Measurements from ENCODE around the gene ARID1A.

ARID1A gene

DNA sequence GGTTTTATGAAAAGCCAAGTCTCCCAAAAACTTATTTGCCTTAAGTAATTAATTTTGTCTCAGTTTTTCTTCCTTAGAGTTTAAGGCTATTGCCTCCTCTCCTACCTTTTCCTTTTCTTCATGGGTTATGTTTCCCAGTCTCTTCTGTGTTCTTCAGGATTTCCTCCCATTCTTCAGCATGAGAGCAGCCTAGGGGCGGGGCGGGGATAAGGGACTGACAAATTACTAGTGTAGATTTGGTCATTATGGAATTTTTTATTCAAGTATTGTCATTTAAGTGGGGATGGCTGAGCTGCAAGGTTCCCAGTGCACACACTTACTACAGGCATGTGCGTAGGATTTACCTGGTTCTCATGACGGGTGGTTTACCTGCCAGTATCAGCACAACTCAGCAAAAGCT lies 56.7 kb downstream of the ARID1A start:
- TF ChIP-seq, protein P1, sequence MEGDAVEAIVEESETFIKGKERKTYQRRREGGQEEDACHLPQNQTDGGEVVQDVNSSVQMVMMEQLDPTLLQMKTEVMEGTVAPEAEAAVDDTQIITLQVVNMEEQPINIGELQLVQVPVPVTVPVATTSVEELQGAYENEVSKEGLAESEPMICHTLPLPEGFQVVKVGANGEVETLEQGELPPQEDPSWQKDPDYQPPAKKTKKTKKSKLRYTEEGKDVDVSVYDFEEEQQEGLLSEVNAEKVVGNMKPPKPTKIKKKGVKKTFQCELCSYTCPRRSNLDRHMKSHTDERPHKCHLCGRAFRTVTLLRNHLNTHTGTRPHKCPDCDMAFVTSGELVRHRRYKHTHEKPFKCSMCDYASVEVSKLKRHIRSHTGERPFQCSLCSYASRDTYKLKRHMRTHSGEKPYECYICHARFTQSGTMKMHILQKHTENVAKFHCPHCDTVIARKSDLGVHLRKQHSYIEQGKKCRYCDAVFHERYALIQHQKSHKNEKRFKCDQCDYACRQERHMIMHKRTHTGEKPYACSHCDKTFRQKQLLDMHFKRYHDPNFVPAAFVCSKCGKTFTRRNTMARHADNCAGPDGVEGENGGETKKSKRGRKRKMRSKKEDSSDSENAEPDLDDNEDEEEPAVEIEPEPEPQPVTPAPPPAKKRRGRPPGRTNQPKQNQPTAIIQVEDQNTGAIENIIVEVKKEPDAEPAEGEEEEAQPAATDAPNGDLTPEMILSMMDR (IDR thresholded peaks at IDR 0.05; ENCODE audit: extremely low read depth, missing control alignments), result no peak
- no peak for DNase-seq (ENCODE audit: low spot score)

GRCh38 chr1:26754086-26754874 lies 58.5 kb downstream of the ARID1A start:
- TF ChIP-seq, protein P1 (IDR thresholded peaks at IDR 0.05; ENCODE audit: extremely low read depth, missing control alignments), result no peak
- no peak for DNase-seq (ENCODE audit: low spot score)

- no peak for DNase-seq (ENCODE audit: low spot score)
- TF ChIP-seq, protein P1 (IDR thresholded peaks at IDR 0.05; ENCODE audit: extremely low read depth, missing control alignments), result no peak
Observed at GRCh38 chr1:26758358-26758757, 62.5 kb downstream of the ARID1A start.

- TF ChIP-seq, protein P1 (IDR thresholded peaks at IDR 0.05; ENCODE audit: extremely low read depth, missing control alignments), result no peak
- DNase-seq (ENCODE audit: low spot score), result no peak
Observed at GRCh38 chr1:26759531-26759930, 63.7 kb downstream of the ARID1A start.

DNA sequence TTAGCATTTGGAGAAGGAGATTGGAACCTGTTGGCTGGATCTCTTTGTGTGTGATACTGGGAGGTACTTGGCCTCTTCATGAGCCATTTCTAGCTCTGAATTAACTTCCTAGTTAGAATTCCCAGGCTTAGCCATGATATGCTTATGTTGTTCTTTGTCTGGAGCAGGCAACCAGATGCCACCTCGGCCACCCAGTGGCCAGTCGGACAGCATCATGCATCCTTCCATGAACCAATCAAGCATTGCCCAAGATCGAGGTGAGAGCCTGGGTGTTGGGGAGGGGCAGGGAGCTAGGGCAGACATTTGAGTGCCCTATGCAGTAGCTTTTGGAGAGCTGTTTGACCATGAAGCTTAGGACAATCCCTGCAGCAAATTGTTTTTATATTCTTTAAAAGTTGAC lies 65.4 kb downstream of the ARID1A start:
- no peak for DNase-seq (ENCODE audit: low spot score)
- TF ChIP-seq, protein P1 (IDR thresholded peaks at IDR 0.05; ENCODE audit: extremely low read depth, missing control alignments), result no peak

DNA sequence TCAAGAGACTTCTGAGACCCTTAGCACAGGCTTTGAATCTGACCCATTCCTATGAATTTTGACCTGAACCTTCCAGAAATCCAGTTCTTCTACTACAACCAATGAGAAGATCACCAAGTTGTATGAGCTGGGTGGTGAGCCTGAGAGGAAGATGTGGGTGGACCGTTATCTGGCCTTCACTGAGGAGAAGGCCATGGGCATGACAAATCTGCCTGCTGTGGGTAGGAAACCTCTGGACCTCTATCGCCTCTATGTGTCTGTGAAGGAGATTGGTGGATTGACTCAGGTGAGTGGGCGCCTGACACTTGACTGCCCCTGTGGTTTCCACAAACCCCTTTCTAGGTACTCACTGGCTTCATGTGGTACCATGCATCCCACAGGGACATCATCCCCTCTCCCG lies 71.9 kb downstream of the ARID1A start:
- TF ChIP-seq, protein P1 (IDR thresholded peaks at IDR 0.05; ENCODE audit: extremely low read depth, missing control alignments), result no peak
- DNase-seq (ENCODE audit: low spot score), result no peak

DNA sequence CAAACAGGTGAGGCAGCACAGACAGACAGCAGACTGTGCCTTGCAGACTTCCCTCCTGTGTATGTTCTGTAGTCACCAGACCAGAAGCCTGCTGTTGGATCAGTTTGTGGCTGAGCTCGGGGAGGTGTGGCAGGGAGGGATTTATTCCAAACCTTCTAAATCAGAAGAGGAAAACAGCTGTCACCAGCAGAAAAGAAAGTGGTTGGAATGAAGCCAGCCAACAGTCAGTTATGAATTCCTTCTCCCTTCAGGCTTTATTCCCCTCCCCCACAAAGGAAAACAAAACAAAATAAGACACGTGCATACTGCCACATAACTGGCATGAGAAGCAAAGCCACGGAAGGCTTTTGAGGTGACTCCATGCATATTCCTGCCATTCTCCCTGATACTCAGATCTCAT lies 72.9 kb downstream of the ARID1A start:
- DNase-seq (ENCODE audit: low spot score), result no peak
- TF ChIP-seq, protein P1 (IDR thresholded peaks at IDR 0.05; ENCODE audit: extremely low read depth, missing control alignments), result no peak
